Uterus (tissue), 2 donors: ENCODE results near the gene ASB13.

ENCODE experiments used
- CTCF ChIP-seq, 4 experiments: fragments of 200-600 bp in 2 of 4; fragments of 450-650 bp in 2 of 4; sonication (generic) in 2 of 4; IDR thresholded peaks; one replicate each; pipeline ENCODE4 v1.5.1; 2016 to 2019; ENCODE audit warnings: antibody characterized with exemption in 4 of 4, mild to moderate bottlenecking in 2 of 4, moderate library complexity in 1 of 4
- POLR2A ChIP-seq, 2 donors: fragments of 450-650 bp; IDR thresholded peaks; one replicate each; pipeline ENCODE4 v1.6.1; 2016; ENCODE audit warnings: antibody characterized with exemption in 2 of 2, mild to moderate bottlenecking in 1 of 2, moderate library complexity in 1 of 2

- TF ChIP-seq CTCF (IDR thresholded peaks at IDR 0.05) (no peak), POLR2A (IDR thresholded peaks at IDR 0.05) (no peak)
Observed at GRCh38 chr10:5668429-5668828, 2.0 kb upstream of the ASB13 start.
